K562 (cell line): ENCODE measurements around the gene SLC16A12.

Experiments
- BRCA1 ChIP-seq, 2 experiments: fragments of 450-650 bp in 1 of 2; sonication (generic) in 1 of 2; formaldehyde crosslinking in 1 of 2; IDR thresholded peaks; 2 replicates each; pipeline versions ENCODE4 v1.5.0 to v1.6.1; 2017 to 2020; ENCODE audit warnings: mild to moderate bottlenecking in 1 of 2, missing genetic modification reagents in 1 of 2
- CEBPB ChIP-seq: fragments of 450-650 bp; IDR thresholded peaks from 2 replicates; pipeline ENCODE4 v1.6.1; 2016; ENCODE audit warnings: missing genetic modification characterization, missing compliant biosample characterization
- CTCF ChIP-seq, 3 experiments: IDR thresholded peaks in 2 of 3; conservative IDR thresholded peaks in 1 of 3; 2 replicates each; pipeline ENCODE4 v1.5.1; 2011 to 2012; ENCODE audit warnings: low read length in 3 of 3, mild to moderate bottlenecking in 3 of 3, control low read depth in 2 of 3, improper control_type of control experiment in 1 of 3, inconsistent platforms in 1 of 3, low read depth in 1 of 3, mixed read lengths in 1 of 3, moderate library complexity in 1 of 3; ENCODE audit not compliant: insufficient read depth in 2 of 3
- ELK1 ChIP-seq: sonication (generic); formaldehyde crosslinking; IDR thresholded peaks from 2 replicates; pipeline ENCODE4 v1.8.1; 2022; ENCODE audit warnings: missing genetic modification reagents
- GTF2B ChIP-seq: IDR thresholded peaks from 2 replicates; pipeline ENCODE4 v1.6.1; 2011; ENCODE audit not compliant: insufficient read length; ENCODE audit errors: extremely low read depth
- KDM1A ChIP-seq, 2 experiments: fragments of 450-650 bp; IDR thresholded peaks; 2 replicates each; pipeline ENCODE4 v1.6.1; 2016; ENCODE audit warnings: mild to moderate bottlenecking in 2 of 2
- RAD21 ChIP-seq, 2 experiments: fragments of 250-450 bp in 1 of 2; fragments of 450-650 bp in 1 of 2; sonication (Bioruptor Pico) in 1 of 2; formaldehyde crosslinking in 1 of 2; IDR thresholded peaks in 1 of 2; conservative IDR thresholded peaks in 1 of 2; 2 replicates each; pipeline versions ENCODE4 v1.4.0 to v1.8.0; 2020 to 2022; ENCODE audit warnings: mild to moderate bottlenecking in 2 of 2, moderate library complexity in 1 of 2
- SMARCA5 ChIP-seq: fragments of 450-650 bp; IDR thresholded peaks from 2 replicates; pipeline ENCODE4 v1.6.1; 2016
- SMC3 ChIP-seq: conservative IDR thresholded peaks from 2 replicates; pipeline ENCODE4 v1.6.1; 2011; ENCODE audit warnings: low read depth, low read length, improper control_type of control experiment; ENCODE audit not compliant: insufficient read depth
- ZSCAN32 ChIP-seq: fragments of 450-650 bp; formaldehyde crosslinking; IDR thresholded peaks from 2 replicates; pipeline ENCODE4 v1.4.0; 2020; ENCODE audit warnings: mild to moderate bottlenecking, moderate library complexity

GRCh38 chr10:89554433-89554832, 19.0 kb upstream of the SLC16A12 start:
- no peak for TF ChIP-seq BRCA1 (IDR thresholded peaks at IDR 0.05)
- no peak for TF ChIP-seq BRCA1 (CRISPR knock-in tag; IDR thresholded peaks at IDR 0.05)
- TF ChIP-seq GTF2B = no peak
- no peak for TF ChIP-seq ZSCAN32 (CRISPR knock-in tag)
- TF ChIP-seq CTCF (IDR thresholded peaks at IDR 0.05 in 2 of 3, conservative IDR thresholded peaks at IDR 0.05 in 1 of 3; ENCODE audit: insufficient read depth in 2 of 3, low read depth in 1 of 3, low read length in 3 of 3) = no peak
- TF ChIP-seq SMARCA5 = no peak
- no peak for TF ChIP-seq KDM1A (IDR thresholded peaks at IDR 0.05)
- TF ChIP-seq CEBPB (tag) = no peak
- no peak for TF ChIP-seq RAD21 (CRISPR knock-in tag; conservative IDR thresholded peaks at IDR 0.05 in 1 of 2, IDR thresholded peaks at IDR 0.05 in 1 of 2)
- no peak for TF ChIP-seq ELK1 (CRISPR knock-in tag)
- no peak for TF ChIP-seq SMC3
